CD1c-positive myeloid dendritic cell (primary cell): Measurements from ENCODE around the gene ZYG11B.
"Not testable (repeated sequence)": the region's sequence is repeated elsewhere in the genome, so short reads cannot be mapped to it uniquely, and the experiment has no call there.

Experiments used
- DNase-seq: peaks from one replicate; pipeline ENCODE4 v3.0.0-alpha.2; 2016; ENCODE audit errors: extremely low spot score

ZYG11B gene

GRCh38 chr1:52852854-52853253, 126.6 kb downstream of the ZYG11B start:
- DNase-seq = no peak

- DNase-seq = no peak
These were observed 129.3 kb downstream of the ZYG11B start for GRCh38 chr1:52855584-52855983.

GRCh38 chr1:52856026-52856425, 129.8 kb downstream of the ZYG11B start:
- no peak for DNase-seq

GRCh38 chr1:52857443-52857842, 131.2 kb downstream of the ZYG11B start:
- no peak for DNase-seq

- DNase-seq = no peak
These were observed 136.6 kb downstream of the ZYG11B start for GRCh38 chr1:52862666-52863458.

- no peak for DNase-seq
These were observed 141.0 kb downstream of the ZYG11B start for GRCh38 chr1:52867087-52867863.

- not testable (repeated sequence) for DNase-seq
These were observed 143.5 kb downstream of the ZYG11B start for GRCh38 chr1:52869727-52870126.

GRCh38 chr1:52876843-52877242, 150.6 kb downstream of the ZYG11B start:
- DNase-seq = no peak
